OCI-M1 (cell line): Measurements from ENCODE around the gene CLCNKA.
A peak's percentile ranks its signal among the peaks of the same experiment; 100 is the strongest.

ENCODE experiments used
- DNase-seq: peaks from one replicate; lab custom pipeline; 2025; lab: John Stamatoyannopoulos, UW

CLCNKA gene

DNA sequence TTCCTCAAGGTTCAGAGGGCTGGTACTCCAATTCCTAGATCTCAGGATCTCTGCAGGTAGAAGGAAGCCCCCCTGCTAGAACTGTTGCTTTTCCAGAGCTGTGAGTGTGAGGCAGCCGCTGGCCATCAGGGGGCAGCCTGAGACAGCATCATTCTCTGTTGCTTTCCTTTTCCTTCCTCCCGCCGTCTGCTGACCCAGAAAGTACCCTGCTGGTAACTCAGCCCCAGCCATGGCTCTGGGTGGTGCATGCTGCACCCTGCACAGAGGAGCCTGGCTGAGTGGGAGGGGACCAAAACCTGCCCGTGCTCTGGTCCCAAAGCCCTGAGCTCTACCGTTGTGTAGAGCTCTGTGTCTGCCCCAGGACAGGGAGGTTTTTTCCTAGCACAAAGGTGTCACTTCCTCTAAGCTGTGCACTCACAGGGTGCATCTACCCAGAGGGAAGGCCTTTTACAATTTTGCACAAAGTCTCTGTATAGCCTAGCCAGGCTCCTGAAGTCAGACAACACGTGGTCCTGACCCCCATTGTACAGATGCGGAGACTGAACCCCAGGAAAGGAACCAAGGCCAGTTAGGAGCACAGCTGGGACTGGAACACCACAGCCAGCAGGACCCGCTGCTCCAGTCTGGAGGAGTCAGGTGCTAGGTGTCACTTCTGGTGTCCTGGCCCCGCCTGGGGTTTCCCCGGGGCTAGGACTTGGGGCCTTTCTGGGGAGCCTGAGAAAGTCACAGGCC, 57.3 kb downstream of the CLCNKA start:
- peak; percentile 83 for DNase-seq

DNA sequence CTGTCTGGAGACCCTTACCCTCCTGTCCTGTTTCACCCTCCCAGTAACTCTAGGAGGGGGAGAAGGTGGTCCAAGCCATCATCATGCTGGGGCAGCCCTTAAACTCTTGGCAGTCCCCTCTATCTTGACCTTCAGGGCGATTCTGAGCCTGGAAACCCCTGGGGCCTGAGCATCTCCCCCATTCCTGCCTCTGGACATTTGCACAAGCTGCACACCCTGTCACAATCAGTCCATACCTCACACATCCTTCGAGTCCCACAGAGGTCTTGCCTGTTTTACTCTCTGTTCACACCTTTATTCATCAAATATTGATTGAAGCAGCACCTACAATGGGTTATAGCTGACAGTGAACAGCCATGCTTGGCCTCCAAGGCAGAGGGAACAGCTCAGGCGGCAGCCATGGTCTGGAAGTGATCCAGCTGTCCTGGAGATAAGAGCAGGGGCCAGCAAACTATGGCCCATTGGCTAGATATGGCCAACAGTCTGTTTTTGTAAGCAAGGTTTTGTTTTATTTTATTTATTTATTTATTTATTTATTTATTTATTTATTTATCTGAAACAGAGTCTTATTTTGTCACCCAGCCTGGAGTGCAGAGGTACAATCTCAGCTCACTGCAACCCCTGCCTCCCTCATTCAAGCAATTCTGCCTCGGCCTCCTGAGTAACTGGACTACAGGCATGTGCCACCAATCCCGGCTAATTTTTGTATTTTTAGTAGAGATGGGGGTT, 58.8 kb downstream of the CLCNKA start:
- peak; percentile 26 for DNase-seq

DNA sequence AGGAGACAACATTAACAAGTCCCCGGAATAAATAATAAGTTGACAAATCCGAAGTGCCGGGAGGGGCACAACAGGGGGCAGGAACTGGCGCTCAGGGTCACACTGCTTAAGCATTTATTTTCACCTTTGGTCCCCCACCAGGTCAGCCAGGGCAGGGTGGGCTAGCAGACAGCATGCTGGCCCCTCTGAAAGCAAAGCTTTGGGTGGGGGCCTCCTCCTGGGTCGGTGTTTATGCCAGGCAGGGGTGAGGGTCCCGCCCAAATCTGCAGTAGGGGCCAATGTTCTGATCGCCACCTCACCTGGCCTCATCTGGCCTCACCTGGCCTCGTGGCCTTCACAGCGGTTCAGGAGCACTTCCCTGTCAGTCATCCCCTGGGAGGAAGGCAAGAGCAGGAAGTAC, 59.8 kb downstream of the CLCNKA start:
- no peak for DNase-seq

DNA sequence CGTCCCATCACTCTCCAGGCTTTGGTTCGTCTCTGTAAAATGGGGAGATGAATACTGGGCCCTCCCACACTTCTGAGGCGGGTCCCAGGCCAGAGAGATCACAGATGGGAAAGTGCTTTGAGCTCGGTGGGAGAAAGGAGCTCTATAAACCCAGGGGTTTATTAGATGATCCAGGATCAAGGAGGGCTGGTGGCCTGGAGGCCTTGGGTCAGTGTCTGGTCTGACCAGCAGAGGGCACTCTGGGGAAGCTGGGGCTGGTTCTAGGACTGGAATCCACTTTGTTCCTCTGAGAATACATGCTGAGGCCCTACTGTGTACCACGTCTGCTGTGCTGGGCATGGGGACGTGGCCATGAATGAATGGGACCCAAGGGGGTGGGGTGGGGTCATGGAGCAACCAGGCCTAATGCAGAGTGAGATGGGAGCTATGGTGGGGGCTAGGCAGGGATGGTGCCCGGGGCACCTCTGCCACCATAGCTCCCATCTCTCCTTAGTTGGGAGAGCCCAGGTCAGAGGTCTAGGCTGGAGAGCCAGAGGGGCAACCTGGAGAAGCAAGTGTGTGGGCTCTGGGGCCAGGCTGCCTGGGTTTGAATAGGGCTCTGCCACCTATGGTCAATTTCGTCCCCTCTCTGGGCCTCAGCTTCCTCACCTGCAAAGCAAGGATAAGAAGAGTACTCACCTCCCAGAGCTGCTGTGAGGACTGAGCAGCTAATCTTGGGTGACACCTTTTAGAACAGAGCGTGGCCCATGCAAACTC, 60.6 kb downstream of the CLCNKA start:
- peak; percentile 78 for DNase-seq

DNA sequence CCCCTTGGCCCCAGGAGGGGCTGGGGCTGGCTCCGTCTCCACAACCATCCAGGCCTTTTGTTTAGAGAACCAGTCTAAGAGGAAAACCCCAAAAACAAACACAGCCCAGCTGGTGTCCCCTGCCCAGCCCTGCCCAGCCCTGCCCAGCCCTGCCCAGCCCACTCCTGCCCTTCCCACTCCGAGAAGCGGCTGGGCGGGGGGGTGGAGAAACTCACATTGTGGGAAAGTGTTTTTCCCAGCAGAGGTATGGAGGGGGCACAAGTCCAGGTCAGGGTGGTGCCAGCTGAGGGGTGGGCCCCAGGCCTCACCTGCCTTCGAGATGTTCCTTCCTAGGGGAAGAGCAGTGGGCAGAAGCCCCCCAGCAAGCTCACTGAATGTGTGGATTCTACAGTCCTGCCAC, 61.6 kb downstream of the CLCNKA start:
- no peak for DNase-seq
